ENCODE results near the gene TOMM40L.

Gene TOMM40L

DNA sequence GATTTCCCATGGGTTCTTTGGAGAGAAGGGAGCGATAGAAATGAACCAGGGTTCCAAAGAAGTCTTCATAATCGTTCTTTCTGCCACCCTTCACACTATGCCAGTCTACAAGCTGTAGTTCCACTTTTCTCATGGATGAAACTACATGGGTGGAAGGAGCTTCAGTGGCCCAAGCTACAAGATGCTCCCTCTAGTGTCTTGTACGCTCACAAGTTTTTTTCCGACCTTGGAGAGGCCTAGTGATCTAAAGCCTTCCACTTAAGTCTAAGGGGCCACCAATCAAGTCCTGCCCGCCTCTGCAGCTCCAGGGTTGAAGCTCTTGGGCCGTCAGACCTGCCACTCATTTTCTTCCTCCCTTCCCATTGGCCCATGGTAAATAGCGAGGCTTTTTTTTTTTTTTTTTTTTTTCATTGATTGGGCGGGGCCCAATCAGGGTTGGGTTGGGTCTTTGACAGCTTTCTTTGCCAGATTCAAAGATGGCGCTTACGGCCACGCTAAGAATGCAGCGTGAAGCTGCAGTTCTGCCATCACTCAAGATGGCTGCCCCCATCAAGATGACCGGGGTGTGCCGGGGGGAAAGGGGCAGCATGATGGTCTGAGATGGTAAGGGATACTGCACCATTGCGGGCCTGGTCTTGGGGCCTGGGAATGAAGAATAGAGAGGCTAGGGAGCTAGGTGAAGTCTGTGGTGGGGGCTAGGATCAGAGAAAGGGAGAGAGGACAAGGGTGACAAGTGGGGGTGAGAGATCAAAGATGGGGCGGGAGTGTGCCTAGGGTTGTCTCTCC is at the start of gene TOMM40L:
Gene TOMM40L, plus strand, starts transcription at position 527 of the 786 bp plus-strand sequence. CDS start 430 bp downstream, outside the sequence.
- DNase-seq, result peak; percentile 96

DNA sequence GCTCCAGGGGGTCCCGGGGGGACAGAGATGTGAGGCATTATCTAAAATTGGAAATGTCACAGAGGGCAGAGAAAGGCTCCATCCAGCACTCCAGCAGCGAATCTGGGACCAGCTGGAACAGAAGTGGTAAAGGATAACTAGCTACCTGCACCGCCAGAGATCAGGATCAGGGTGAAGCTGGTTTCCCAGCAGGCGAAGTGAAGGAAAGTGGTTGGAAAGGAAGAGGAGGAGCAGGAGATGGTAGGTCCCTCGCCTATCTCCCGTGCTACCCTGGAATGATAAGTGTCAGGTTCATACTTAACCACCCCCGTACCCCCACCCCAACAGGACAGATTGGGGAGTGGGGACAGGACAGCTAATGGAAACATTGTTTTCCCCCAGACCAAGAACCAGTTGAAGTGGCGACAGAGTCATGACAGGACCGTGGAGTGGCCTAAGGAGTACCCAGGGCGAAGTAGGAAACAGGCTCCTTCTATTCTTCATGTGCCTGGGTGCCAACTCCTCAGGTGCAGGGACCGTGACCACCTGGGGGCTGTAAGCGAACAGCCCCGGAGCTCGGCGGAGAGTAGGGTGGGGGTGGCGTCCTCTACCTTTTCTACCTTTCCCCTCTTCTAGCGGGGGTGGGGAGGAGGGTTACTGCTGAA is 49.3 kb upstream of the TOMM40L start:
- DNase-seq, result peak; percentile 6

DNA sequence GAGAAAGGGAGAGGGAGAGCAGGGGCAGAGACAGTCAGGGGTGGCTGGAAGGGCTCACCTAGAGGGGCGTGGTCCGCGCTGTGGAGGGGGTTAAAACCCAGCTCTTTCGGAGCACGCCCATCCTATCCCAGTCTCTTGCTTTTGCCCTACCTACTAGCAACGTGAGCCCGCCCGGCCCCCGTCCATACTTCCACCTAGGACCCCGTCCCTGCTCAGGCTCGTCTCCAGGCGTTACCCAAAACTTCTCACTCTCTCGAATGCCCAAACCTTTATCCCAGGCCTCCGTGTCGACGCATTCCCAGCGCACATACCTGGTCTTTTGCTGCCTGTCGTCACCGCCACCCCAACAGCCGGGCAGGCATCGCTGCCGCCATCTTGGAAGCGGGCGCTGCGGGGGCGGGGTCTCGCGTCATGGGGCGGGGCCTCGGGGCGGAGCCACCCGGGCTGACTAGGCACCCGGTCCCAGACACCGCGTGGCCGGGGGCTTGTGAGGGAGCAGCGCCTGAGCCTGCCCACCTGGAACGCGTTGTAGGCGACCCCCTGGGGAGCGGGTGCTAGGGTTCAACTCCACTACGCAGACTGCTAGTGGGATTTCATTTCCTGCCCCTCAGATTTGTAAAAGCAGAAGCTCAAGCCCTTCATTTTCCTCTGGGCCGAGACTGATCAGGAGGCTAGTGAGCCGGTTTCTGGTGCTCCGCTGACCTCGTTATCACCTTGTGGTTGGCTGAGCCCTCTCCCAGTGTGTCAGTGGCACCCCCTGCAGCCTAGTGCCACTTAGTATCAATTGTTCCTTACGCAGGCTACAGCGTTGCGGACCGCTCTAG is 48.5 kb upstream of the TOMM40L start, which contains the start of gene B4GALT3:
Gene B4GALT3, minus strand, starts transcription at position 396 of the 824 bp plus-strand sequence. CDS start 1,447 bp downstream, outside the sequence.
- peak; percentile 95 for DNase-seq

DNA sequence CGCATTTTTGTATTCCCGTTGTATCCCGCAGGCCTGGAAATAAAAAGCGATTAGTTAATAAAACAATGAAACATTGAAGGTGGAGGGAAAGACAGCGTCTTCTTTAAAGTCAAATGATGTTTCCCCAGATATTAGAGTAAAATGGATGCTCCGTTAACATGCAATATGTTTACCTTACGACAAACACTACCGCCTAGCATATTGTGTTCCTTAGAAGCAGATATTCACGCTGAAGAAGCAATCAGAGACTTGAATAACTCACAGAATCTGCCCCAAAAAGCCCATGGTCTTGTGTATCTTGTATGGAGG is 48.0 kb upstream of the TOMM40L start:
- no peak for DNase-seq

DNA sequence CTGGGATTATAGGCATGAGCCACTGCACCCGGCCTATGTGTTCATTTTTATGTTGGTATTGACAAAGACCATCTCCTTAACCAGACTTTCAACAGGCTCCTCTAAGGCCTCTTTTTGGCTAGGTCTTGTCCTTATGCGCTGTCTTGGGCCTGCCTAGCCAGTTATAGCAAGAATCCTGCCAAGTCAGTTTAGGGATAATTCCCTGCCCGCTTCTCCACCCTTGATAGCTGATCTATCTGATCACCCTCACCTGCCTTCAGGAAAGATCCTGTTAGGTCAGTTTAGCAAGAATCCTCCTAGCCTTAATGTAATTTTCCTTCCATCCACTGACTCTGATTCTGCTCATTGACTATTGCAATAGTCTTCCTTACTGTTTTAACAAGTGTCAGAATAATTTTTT is 46.2 kb upstream of the TOMM40L start:
- DNase-seq, result no peak

DNA sequence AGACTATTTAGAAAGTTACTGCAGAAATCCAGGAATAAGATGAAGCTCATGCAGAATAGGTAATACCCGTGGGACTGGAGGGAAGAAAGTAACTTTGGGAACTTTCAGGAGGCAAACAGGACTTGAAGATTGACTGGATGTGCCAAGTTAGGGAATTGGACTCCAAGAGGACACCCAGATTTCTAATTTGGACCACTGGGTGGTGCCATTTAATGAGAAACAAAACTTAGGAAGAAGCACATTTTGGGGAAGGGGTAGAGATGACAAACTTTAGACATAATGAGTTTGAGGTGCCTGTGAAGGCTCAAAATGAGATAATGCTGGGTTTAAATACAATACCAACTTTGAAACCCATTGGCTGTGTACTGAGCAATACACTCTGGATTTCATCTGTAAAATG is 45.2 kb upstream of the TOMM40L start:
- no peak for DNase-seq

DNA sequence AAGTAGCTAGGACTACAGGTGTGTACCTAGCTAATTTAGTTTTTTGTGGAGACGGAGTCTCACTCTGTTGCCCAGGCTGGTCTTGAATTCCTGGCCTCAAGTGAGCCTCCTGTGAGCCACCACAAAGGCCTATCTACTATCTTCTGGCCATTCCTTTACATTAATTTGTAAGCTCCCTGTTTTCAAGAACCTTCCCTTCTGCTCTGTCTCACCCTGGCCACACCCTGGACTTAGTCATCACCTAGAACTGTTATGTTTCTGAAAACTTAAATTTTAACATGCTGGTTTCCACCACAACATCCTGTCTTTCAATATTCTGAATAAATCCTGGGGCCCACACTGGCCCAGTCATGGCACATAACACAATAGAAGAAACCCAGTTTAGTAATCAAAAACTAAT is 43.6 kb upstream of the TOMM40L start:
- no peak for DNase-seq

DNA sequence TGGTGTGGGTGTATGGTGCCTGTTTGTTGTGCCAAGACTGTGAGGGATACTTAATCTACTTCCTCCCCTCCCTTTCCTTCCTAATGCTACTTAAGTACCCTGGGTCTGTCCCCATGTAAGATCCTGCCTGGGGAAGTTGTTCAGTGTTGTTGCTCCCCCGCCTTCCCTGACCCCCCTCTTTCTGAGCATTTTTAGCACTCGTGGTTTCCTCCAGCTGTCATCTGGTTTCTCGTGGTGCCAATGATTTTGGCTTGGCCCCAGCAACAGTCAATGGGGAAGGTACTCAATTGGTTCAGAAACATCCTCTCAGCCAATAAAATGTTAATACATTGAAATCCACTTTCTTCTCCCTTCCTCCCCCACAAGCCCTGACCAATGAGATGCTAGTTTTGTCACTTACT is 40.6 kb upstream of the TOMM40L start:
- no peak for DNase-seq

DNA sequence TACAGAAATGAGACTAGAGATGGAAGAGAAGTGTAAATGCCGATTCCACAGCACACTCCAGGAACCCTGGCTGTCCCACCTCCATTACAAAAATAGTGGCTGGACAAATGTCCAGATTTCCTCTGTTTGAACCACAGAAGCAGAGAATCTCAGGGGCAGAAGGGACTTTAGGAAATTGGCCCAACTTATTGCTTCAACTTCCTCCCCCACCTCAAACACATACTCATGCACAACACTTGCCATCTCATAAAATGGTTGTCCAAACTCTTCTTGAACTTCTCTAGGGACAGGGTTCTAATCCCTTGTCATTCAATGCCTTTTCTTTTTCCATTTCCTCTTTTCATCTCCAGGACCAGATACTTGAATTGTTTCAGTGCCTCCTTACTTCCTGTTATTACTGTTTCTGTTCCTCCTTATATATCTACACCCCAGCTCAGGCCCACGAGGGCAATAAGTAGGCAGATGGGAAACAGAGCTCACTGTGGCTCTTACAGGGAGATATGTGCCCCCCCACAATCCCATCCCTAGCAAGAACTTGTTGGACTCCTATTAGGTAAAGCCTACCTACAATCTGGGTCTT is 40.0 kb upstream of the TOMM40L start:
- no peak for DNase-seq

DNA sequence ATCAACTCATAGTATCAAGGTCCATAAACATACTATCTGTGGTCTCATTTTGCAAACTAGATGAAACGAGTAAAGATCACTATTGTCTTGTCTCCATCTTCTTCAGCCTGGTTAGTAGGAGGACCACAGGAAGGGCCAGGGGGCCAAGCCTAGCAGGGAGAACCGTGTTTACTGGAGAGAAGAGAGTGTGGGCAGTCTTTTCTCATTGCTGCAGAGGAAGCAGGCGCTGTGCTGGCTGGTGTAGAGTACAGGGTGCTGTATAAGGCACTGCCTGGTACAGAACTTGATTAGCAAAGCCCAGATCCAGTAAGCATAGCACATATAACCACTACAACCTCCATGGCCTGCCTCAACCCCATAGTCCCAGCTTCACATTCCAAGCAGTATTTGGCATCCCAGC is 38.5 kb upstream of the TOMM40L start:
- DNase-seq, result no peak

DNA sequence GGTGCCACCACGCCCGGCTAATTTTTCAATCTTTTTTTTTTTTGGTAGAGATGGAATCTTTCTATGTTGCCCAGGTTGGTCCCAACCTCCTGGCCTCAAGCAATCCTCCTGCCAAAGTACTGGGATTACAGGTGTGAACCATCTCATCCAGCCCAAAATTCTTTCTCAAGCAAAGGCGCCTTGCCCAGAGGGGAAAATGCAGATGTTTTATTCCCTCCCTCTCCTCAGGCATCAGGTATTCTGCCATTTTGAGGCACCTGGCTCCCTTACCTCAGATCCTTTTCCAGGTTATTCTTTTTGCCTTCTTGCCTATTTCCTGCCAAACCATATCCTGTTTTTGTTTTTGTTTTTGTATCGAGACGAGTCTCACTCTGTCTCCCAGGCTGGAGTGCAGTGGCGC is 37.5 kb upstream of the TOMM40L start:
- DNase-seq, result no peak

DNA sequence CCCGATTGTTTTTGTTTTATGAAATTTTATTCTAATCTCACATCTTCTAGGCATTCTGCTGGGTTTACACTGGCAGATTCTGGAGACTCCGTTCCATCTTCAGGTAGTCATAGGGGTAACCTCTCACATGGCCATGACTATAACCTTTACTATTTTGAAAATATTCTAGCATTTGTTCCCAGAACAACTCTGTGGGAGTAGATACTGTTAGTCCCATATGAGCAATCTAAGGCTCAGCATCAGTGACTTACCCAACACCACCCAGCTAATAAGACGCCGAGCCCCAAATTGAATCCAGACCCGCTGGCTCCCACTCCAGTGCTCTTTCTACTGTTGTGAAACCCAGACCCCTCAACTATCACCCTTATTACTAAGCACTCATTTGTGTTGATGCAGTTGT is 36.8 kb upstream of the TOMM40L start:
- no peak for DNase-seq

DNA sequence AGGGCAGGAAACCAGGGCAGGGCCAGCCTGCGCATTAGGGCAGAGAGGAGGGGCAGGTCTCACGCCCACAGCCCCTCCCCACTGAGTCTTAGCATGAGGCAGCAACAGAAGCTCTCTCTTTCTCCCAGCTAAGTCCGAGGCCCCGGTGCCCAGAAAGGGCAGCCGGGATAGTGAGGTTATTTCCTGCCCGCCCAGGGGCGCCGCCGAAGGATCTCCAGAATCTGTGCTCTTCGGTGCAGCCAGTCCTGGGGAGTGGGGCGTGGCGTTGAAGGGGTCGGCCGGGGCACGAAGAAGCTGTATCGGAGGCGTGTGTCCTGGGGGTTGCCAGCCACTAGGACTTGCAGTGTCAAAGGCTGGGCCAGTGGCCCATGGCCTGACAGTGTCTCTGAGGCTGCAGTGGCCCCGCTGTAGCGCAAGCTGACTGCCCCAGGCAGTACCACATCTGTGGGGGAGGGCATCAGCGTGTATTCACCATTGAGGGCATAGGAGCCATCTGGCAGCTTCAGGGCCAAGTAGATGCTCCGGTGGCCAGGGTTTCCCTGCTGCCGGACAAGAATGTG is 34.8 kb upstream of the TOMM40L start:
- no peak for DNase-seq

DNA sequence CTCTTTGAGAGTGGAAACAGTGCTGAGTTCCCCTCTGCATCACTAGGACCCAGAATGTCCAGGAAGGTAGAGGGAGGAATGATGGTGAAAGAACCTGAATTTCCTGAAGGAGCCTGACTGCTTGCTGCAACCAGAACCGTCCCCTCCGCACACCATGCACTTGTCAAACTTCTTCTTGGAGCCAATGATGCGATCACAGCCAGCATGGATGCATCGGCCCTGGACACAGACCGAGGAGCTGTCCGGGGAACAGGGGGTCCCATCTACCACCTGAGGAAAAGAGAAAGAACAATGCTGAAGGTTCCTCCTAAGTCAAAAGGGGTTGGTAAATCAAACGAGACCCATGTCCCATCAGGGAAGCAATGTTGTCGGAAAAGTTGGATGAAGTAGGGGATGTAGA is 33.9 kb upstream of the TOMM40L start:
- no peak for DNase-seq

DNA sequence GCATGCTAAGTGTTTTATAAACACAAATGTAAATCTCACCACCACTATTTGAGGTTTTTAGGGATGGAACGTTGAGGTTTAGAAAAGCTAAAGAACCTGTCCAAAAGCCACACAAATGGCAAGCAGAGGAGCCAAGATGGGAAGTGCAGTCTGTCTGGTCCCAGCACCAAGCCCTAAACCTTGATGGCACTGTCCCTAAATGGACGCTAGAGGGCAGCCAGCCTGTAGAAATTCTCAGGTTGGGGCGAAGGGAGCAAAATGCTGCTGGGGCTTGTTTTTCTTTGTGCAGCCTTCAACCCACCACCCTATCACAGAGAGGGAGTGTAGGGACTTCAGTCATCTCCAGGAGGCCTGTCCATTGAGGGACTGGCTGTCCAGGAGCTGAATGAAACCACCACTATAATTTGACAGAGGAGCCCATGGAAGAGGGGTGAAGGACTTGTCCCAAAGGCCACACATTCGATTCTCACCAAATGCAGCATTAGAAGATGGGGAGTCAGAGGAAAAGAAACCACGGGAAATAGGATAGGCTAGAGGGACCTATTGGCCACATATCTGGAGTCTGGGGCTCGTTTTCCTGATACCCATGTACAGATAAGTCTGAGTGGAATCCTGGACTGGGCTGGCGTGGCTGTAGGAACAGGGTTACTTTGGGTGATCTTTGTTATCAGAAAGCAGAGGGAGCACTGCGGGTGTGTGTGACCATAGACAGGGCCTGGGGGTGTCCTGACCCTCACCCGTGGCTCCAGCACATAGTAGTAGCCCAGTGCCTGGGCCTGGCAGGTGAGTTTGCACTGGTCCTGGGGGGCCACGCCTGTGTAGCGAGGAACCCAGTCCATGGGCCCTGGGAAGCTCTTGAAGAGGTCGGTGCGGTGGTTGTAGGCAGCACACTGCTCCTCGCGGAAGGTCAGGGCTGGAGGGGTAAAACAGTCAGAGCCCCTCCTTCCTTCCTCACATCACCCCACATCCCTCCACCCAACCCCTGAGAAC is 33.1 kb upstream of the TOMM40L start:
- DNase-seq, result peak; percentile 81

DNA sequence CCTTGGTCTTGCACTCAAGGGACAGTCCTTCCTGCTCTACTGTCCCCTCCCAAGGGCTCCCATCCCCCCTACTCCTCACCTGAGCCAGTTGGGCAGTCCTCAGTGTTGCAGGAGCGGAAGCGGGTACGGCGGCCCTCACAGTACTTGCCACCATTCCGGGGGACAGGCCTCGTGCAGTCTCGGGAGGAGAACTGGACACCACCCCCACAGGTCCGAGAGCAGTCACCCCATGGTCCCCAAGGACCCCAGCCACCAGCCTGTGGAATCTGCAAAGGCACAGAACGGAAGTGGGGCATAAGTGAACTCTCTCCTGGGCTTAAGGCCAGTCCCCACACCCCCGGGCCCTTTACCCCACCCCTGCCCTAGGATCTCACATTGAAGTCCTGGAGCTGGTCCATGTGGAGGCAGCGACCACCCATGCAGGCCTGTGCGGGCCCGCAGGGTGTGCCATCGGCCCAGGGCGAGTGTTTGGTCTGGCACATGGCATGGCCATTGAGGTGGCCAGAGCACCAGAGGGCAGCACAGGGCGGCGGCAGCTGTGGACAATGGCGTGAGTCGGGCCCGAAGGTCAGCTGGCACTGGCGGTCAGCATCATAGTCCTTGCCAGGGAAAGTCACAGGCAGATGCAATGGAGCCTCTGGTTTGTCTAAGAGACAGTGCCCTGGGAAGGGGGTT is 32.2 kb upstream of the TOMM40L start:
- no peak for DNase-seq

DNA sequence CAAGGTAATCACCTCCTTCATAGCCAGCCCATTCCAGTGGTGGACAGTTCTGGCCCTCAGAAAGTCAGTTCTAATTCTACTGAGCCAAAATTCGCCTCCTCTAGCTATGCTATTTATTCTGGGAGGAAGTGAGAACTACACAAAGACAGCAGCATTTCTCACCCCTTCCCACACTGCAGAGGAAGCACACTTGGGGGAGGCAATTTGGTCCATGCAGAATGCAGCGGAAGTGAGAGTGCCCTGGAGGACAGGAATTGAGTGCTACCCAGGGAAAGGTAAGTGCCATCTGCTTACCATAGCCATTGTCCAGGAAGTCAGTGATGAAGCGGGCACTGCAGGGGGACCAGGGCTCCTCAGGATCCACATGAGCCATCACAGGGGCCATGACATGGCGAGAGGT is 30.7 kb upstream of the TOMM40L start:
- no peak for DNase-seq

DNA sequence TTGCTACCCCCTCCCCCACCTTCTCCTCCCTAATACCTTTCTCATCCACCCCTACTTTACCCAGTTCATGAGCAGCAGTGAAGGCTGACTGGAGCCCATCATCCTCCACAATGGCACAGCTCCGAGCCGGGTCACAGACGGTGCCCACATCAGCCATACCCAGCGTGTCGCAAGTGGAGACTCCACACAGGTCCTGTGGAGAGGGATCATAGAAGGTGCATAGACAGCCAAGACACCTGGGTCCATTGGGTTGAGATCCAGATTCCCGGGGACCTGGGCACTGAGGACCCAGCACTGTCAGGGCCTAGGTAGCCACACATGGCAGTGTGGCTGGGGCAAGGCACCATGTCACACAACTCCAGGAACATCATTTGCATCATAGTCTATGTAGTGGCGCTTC is 29.7 kb upstream of the TOMM40L start:
- DNase-seq, result no peak

DNA sequence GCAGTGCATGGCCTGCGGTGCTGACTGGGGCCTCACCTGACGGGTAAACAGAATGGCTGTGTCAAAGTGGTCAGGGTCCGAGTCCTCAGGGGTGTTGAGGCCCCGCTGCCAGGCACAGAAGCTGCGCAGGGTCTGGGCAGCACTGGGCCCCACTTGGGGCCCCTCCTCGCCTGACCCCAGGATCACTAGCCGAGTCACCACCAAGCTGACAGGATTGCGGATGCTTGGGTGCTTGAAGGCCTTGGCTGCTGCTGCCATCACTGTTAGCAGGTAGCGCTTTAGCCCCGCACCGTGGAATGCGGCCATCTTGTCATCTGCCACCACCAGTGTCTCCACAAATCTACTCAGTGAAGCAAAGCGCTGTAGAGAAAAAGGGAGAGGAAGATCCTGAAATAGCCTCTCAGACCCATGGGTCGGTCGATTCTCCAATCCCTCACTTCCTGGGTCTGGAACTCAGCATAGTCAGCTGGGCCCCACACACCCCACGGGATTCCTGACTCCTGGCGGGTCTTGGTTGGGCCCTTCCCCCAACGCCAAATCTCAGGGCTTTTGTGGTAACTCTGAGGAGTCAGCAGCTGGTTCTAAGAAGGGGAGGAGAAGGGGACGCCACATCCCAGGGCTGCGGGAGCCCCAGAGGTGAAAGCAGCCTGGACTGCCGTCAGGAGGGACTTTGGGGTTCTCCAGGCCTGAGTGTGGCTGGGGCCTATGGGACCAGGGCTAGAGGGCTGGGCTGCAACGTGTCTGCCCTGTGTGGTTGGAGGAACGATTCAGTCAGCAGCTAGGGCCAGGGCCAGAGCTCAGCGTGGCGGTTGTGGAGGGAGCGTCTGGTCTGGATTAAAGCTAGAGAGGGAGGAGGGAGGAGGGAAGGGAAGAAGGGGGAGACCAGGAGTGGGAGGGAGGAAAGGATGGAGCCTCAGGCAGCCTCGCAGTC is 29.1 kb upstream of the TOMM40L start:
- DNase-seq, result peak; percentile 75

All from retina (tissue), 1 donor.